Measurements from ENCODE around the gene ERFE.

Gene ERFE

DNA sequence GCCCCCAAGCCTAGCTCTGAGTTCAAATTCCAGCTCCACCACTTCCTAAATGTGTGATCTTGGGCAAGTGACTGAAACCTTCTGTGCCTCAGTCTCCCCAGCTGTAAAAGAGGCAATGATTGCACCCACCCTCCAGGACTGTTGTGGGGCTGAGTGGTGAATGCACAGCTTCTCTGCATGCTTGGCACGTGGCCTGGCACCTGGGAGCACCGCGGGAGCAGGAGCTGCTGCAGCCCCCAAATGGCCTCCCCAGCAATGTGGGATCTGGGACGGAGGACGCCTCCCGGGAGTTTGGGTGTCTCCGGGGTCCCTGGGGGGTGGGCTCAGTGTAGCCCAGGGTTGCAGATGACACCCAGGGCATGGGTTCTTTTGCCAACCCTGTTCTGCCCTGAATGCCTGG, 18.7 kb upstream of the ERFE start:
- no peak for DNase-seq

DNA sequence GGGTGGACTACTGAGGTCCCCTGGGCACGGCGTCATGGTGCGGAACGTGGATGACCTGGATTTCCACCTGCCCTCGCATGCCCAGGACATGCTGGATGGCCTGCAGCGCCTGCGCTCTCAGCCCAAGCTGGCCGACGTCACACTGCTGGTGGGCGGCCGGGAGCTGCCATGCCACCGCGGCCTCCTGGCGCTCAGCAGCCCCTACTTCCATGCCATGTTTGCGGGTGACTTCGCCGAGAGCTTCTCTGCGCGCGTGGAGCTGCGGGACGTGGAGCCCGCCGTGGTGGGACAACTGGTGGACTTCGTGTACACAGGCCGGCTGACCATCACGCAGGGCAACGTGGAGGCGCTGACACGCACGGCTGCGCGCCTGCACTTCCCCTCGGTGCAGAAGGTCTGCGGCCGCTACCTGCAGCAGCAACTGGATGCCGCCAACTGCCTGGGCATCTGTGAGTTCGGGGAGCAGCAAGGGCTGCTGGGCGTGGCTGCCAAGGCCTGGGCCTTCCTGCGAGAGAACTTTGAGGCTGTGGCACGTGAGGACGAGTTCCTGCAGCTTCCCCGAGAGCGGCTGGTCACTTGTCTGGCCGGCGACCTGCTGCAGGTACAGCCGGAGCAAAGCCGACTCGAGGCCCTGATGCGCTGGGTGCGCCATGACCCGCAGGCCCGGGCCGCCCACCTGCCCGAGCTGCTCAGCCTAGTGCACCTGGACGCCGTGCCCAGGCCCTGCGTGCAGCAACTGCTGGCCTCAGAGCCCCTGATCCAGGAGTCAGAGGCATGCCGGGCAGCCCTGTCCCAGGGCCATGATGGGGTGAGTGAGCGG, 17.8 kb upstream of the ERFE start:
- DNase-seq, result no peak

DNA sequence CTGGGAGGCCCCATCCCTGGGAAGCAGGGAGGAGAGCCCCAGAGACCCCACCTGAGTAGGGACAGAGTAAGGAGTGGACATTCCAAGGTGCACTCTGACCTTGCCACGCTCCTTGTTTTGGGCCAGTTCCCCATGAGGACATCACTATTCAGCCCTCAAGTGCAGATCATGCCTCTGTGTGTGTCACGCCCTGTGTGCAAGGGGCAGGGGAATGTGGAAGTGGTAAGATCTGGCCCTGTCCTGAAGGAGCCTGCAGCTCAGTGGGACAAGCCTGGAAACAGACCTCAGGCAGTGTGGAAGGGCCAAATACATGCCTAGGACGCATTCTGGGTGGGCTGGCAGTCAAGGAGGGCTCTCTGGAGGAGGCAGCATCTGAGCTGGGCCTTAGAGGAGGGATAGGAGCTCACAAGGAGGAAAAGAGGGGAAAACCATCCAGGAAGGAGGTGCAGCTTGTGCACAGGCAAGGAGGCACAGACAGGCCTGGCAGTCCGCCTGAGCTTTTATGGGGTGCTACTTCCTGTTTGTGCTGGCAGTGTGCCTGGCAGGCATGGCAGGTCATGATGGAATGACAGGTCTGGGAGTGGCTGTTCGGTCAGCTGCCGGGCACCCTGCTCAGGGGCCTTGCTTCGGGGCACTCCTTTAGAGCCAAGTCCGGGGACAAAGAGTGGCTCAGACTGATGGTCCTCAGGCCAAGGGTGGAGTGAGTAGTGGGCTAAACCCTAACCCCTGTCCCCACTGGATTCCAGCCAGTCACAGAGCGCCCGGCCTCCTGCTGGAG, 17.0 kb upstream of the ERFE start:
- DNase-seq, result no peak

DNA sequence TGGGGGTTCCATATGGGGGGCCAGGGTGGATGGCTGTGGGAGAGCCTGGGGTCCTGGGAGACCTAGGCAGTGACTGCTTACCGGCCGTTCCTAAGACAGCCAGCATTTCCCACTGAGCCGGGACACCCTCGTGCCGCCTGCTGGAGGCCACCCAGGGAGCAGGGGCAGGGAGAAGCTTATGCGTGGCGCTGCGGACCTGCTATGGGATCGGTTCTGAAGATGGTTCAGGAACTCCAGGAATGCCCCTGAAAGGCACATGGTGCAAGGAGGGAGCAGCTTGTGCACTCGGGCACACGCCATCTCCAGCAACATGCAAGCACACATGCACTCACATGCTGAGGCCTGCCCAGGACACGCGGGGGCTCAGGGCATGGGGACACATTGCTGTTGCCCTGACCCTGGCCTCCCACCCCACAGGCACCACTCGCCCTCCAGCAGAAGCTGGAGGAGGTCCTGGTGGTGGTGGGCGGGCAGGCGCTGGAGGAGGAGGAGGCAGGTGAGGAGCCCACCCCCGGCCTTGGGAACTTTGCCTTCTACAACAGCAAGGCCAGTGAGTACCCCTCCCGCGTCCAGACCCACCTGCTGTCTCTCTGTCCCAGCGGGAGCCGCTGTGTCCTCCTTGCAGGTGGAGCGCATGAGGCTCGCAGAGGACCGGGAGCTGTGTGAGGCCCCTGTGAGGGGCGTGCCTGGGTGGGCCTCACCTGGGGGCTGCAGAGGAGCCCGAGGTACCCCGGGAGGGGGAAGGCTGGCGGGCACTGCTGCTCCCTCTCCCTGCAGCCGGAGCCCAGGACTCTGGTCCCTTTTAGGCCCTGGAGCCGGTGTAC, 16.2 kb upstream of the ERFE start:
- DNase-seq, result no peak

DNA sequence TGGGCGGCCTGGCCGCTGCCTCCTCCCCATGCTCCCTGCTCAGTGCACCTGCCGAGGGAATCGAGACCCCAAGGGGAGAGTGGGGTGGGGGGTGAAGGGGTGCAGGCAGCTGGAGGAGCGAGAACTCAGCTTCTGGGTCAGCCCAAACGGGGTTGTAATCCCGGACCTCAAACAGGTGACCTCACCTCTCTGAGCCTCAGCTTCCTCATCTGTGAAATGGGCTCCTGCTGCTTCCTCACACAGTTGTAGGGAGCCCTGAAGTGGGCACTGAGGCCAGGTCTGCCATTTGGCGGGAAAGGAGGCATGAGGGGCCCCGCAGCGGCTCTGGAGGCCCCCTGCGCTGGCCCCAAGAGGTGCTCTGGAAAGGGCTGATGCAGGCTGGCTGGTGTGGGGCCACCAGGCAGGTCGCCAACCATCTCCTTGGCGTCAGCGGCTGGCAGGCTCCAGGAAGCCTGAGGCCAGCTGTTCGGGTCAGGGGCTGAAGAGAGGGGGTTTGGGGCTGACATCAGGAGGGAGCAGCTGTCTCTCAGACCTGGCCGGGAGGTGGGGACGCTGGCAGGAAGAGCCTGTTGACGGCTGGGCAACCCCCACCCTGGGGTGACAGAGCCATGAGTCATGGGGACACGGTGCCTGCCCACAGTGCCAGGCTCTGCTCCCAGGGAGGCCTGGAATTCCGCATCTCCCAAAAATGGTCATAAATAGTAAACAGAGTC, 15.4 kb upstream of the ERFE start:
- no peak for DNase-seq

DNA sequence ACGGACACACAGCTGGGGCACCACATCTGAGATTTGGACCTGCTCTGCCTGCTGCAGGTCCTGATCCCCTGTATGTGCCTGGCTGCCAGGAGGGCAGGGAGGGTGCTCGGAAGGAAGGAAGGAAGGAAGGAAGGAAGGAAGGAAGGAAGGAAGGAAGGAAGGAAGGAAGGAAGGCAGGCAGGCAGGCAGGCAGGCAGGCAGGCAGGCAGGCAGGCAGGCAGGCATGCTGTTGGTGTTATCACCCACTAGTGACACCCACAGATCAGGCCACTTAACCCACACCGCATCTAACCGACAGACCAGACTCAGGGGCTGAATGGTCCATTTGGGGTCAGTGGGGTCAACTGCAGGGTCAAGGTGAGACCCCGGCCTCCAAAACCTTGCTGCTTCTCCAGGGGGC, 14.5 kb upstream of the ERFE start:
- DNase-seq, result no peak

DNA sequence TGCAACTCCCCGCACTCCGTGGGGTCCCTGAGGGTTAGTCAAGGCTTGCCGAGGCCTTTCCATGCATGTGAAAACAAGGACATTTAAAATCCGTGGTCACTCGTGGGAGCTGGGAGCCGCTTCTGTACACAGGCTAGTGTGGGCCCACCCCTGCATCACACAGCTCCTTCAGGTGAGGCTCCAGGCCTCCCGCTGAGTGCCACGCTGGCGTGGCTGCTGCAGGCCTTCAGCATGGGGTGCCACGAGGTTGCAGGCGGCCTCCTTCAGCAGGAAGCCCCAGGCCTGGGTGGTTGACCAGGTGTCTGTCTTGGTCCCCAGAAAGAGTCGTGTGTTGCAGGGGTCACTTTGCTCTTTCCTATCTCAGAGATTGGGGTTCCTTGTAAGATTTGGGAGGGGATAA, 13.7 kb upstream of the ERFE start:
- no peak for DNase-seq

DNA sequence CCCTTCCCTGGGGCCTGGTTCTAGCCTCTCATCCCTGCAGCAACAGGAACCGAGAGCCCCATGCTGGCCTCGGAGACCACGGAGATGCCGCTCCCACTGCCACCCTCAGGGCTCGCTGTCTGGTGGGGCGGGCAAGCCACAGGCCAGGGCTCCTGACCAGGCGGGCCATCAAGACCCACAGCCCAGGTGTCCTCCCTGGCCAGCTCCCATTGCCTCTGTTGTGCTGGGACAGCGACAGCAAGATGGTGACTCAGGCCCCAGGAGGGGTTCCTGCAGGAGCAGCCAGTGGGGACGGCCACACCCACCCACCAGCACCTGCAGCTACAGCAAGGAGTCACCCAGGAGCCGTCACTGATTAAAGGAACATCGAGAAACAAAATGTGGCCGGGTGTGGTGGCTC, 12.9 kb upstream of the ERFE start:
- DNase-seq, result no peak

DNA sequence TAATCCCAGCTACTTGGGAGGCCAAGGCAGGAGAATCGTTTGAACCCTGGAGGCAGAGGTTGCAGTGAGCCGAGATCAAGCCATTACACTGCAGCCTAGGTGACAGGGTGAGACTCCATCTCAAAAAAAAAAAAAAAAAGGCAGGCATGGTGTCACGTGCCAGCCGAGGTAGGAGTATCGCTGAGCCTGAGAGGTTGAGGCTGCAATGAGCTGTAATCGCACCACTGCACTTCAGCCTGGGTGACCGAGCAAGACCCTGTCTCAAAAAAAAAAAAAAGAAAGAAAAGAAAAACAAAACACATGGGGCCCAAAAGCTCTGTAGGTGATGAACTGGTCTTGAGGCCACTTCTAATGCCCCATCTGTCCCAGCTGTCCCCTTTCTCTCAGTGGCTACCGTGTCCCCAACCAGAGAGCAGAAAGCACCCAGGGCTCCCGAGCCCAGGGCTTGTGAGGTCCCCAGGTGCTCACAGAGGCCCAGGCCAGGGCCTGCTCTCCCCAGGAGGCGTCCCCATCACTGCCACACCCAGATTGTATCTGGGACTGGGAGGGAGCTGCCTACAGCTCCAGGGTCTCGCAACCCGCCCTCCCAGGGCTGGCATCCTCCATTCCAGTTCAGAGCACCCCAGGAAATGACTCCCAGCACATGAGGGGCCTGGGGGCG, 11.8 kb upstream of the ERFE start:
- no peak for DNase-seq

DNA sequence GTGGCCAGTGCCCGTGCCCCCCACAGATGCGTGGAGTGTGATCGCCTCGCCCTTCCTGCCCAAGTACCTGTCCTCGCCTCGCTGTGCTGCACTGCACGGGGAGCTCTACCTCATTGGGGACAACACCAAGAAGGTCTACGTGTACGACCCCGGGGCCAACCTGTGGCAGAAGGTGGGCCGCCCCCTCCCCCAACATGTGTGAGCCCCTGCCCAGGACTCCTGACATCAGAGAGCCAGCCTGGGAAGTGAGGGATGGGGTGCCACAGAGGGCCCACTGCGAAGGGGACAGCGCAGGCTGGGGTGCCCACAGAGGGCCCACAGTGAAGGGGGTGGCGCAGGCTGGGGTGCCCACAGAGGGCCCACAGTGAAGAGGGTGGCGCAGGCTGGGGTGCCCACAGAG, 9.8 kb upstream of the ERFE start:
- DNase-seq, result no peak

DNA sequence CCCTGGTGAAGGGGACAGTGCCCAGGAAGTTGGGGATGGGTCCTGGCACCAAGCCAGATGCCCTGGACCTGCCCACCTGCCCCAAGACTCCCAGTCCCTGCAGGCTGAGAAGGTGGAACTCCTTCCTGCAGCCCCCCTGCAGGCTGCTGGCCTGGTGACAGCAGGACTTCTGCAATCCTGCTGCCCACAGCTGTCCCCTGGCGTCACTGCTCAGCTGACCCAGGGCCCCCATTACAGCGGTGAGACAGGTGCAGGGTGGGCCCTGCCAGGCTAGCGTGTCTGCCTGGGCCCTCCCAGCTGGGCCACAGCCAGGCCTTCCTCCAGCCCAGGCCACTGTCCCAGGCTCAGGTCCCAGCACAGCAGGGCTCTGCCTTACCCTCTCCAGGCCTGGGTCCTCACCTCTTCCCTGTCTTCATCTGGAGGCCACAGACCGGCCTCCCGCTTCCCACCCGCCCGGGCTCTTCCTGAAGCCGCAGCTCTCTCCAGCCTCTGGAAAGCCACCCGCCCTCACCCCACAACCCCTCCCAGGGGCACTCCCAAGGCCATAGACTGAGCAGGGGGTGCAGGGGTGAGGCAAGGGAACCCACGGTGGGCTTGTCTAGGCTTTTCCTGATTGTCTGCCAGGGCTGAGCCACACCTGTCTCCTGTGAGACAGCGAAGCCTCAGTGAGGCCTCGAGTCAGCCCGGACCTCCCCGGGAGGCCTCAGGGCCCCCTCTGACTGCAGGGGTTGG, 8.8 kb upstream of the ERFE start:
- no peak for DNase-seq

DNA sequence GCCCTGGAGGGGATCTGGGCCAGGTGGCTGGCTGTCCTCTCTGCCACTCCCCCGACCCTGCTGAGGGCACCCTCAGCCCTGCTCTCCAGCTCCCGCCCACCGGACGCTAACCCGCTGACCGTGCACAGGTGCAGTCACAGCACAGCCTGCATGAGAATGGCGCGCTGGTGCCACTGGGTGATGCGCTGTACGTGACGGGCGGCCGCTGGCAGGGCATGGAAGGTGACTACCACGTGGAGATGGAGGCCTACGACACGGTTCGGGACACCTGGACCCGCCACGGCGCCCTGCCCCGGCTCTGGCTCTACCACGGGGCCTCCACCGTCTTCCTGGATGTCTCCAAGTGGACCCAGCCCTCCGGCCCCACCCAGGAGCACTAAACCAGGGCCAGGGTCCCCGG, 8.1 kb upstream of the ERFE start:
- no peak for DNase-seq

DNA sequence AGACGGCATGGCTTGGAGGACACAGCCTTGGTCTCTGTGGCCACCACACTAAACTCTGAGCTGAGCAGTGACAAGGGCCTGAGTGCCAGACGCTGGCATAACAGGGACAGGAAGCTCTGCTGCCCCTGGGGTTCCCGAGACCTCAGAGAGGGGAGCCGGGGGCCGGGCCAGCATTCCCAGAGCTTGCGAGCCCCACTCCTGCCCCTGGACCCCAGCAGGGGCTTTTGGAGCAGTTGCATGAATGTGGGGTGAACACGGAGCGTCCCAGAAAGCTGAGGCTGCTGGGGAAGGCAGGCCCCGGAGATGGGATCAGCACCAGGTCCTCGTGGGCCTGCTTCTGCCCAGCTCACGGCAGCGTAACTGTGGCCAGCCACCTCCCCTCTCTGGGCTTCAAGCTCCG, 7.6 kb upstream of the ERFE start:
- DNase-seq, result no peak

DNA sequence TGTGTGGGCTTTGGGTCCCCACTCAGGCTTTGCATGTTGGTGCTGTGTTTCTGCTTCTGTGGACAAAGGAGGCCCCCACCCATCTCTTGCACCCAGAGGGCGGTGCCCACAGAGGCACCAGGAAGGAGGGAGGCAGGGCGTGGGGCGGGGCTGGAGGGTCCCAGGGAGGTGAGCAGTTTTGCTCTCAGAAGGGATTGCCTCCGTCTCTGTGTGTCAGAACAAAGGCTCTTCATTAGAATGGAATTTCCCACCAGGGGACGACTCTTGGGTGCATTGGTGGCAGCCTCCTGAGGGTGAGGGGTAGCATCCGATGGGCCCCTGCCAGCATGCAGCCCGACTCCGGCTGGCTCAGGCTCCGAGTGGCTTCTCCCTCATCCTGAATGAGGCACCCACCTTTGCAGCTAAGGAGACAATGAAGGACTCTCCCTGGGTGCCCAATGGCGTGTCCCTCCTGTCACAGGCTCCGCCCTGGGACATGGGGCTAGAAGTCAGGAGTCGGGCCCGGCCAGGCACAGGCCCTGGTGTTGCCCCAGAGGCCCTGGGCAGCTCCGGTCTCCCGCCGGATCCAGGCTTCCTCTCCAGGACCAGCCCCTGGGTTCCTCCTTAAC, 7.0 kb upstream of the ERFE start:
- no peak for DNase-seq

DNA sequence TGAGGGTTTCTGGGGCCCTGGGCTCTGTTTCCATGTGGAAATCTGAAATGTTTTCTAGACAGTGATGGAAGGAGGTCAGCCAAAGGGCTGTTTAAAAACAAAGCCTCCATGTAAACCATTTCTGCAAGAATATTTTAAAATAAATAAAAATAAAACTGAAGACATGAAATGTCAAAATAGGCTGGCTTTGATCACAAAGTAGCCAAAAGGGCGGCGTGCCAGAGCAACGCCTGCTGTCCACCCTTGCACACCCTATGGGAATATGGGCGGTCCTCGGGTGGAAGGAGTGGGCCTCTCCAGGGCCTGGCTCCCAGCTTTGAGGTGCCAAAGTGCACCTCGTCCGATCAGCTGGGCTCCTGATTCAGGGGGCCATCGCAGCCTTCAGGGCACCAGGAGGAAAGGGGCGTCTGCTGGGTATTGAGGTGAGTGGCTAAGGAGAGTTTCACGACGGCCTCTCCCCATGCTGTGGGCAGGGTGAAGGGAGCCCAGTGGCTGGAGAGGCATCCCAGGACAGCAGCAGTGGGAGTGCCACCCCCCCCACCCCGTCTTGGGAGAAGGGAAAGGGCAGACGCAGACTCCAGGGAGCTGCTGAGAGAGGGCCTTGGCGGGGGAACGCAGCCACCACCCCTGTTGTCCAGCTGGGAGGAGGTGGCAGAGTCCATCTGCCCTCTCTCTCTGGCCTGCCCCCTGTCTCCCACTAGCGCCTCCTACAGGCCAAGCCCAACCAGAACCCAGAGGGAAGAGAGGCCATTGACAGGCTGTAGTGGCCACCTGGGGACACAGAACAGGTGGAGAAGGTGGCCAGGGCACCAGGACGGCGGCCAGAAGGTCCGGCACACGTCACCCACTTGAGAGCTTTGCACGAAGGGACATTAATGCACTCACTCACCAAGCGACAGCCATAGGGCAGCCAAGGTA, 5.7 kb upstream of the ERFE start:
- DNase-seq, result no peak

DNA sequence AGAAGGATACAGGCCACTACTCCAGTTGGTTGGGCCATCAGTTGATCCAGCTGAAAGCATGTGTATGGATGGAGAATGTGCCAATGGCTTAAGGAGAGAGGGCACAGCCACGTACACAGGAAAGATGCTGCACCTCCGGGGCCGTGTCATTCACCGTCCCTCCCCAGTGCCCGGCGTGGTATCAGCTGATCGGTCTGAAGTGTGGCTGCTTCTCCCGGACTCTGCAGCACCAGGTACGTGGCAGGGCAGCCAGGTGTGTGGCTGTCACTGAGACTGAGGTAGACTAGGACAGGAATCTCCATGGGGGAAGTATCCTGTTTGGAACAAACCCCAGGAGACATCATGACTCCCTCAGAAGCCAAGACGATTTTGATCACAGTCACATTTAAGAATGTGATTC, 4.2 kb upstream of the ERFE start:
- no peak for DNase-seq

DNA sequence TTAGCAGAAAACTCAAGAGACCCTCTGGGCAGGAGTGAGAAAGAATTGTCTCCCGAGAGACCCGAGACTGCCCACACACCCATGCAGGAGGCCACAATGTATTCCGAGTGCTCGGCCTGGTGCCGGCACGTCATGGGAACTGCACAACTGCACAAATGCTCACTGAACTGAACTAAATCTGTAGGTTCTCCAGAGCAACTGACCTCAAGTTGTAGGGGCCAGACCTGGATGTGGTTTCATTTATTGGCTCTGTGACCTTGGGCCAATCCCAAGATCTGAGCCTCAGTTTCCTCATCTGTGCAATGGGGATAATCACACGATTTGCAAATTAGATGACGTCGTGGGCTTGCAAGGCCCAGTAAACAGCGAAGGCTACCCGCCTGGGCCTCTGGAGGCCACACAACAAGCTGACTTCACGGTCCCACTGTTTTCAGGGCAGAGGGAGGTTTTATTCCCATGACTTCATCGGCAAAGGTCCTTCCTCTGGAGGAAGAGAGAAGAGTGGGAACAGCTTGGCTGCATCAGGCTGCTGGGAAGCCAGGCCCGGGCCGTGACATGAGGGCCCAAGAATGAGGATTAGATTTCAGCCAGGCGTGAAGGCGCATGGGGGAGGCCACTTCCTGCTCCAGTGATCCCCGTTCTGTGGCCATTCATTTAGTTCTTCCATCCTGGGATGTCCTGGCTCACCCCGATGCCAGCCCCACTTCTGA, 3.6 kb upstream of the ERFE start:
- no peak for DNase-seq

DNA sequence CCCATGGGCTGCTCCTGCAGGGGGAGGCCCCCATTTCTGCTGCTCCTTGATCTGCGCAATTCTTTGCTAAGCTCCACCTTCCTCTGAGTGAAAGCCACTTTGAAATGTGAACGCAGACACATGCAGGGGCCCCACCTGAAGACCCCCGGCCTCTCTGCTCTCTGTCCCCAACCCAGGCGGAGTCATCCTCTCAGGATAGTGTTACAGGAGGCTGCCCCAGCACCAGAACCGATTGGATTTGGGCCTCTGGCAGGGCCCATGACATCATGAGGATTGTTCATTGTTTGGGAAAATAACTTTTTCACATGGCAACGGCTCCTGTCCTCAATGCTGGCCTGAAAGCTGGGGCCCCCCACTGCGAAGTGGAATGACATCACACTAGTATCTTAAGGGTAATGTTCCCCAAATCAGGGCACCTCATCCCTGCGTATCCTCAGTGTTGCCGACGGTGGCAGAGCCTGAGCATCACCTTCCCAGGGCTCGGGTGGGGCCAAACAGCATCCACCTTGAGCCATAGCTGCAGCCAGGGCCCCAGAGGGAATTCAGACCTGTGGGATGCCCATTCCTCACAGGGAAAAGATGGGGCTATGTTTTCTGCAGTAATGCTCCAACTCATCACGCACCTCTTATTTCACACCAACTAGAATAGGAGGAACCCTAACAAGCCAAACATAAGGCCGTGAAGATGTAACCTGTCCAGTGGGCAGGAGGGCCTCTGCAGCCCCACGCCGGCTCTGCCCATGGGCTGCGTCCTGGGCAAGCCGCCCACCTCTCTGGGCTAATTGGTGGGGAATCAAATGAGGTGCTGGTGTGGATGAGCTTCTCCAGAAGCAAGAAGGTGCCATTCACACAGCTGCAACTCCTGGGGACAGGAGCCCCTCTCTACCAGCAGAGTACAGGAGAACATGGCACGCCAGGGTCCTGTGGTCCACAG, 2.7 kb upstream of the ERFE start:
- DNase-seq, result no peak
